Neural cell (in vitro differentiated cells): ENCODE measurements around the gene ZFYVE19. TPM values are rescaled to one million over a fixed set of nuclear protein-coding genes. Genes with fewer than 3 reads are reported as not detected.

ENCODE experiments used
- H2AFZ ChIP-seq: fragments of 200-600, 300-800 bp; sonication (generic), shearing (Covaris generic); 2 replicates; pipeline ENCODE4 v1.6.0; 2014; ENCODE audit warnings: low read depth, mild to moderate bottlenecking, antibody characterized with exemption, low read length, moderate library complexity
- H3F3A ChIP-seq: fragments of 200-600 bp; shearing (Covaris generic); 2 replicates; pipeline ENCODE4 v1.6.1; 2016; ENCODE audit warnings: mild to moderate bottlenecking, moderate library complexity, mixed read lengths, antibody characterized with exemption, low read length; ENCODE audit not compliant: insufficient read depth, poor library complexity, severe bottlenecking
- H3K27ac ChIP-seq: fragments of 200-600, 300-800 bp; sonication (generic), shearing (Covaris generic); 2 replicates; pipeline ENCODE4 v1.5.1; 2014; ENCODE audit warnings: mild to moderate bottlenecking, low read length, moderate library complexity
- H3K27me3 ChIP-seq: fragments of 300-800, 200-600 bp; sonication (generic), shearing (Covaris generic); 2 replicates; pipeline ENCODE4 v1.6.0; 2014; ENCODE audit warnings: mild to moderate bottlenecking, low read depth, low read length, moderate library complexity; ENCODE audit not compliant: insufficient read depth
- H3K36me3 ChIP-seq: fragments of 300-800, 200-600 bp; sonication (generic), shearing (Covaris generic); 2 replicates; pipeline ENCODE4 v1.5.1; 2014; ENCODE audit warnings: mild to moderate bottlenecking, antibody characterized with exemption, low read length, moderate library complexity; ENCODE audit not compliant: insufficient read depth
- H3K4me2 ChIP-seq: fragments of 300-800, 200-600 bp; sonication (generic), shearing (Covaris generic); 2 replicates; pipeline ENCODE4 v1.6.0; 2014; ENCODE audit warnings: mild to moderate bottlenecking, low read length
- H3K4me3 ChIP-seq: fragments of 300-800, 200-600 bp; sonication (generic), shearing (Covaris generic); 2 replicates; pipeline ENCODE4 v1.5.1; 2014; ENCODE audit warnings: mild to moderate bottlenecking, low read length, moderate library complexity
- H3K79me2 ChIP-seq: fragments of 200-600 bp; shearing (Covaris generic); replicated peaks from 2 replicates; pipeline ENCODE4 v1.6.0; 2014; ENCODE audit warnings: mild to moderate bottlenecking, low read length, moderate library complexity; ENCODE audit not compliant: insufficient read depth
- H3K9ac ChIP-seq: fragments of 300-800, 200-600 bp; sonication (generic), shearing (Covaris generic); 2 replicates; pipeline ENCODE4 v1.6.1; 2016; ENCODE audit warnings: mild to moderate bottlenecking, low read length, mixed read lengths
- H3K9me2 ChIP-seq: fragments of 200-600 bp; shearing (Covaris generic); 2 replicates; pipeline ENCODE4 v1.6.1; 2016; ENCODE audit warnings: mild to moderate bottlenecking, low read length, mixed read lengths; ENCODE audit not compliant: insufficient read depth
- H3K9me3 ChIP-seq: fragments of 200-600, 300-800 bp; sonication (generic), shearing (Covaris generic); 2 replicates; pipeline ENCODE4 v1.6.1; 2016; ENCODE audit warnings: mild to moderate bottlenecking, mixed run types, low read length, moderate library complexity, mixed read lengths
- H4K20me1 ChIP-seq: fragments of 200-600 bp; shearing (Covaris generic); 2 replicates; pipeline ENCODE4 v1.6.1; 2016; ENCODE audit warnings: mild to moderate bottlenecking, mixed run types; ENCODE audit not compliant: insufficient read depth
- CTCF ChIP-seq: fragments of 450-650 bp; IDR thresholded peaks from 2 replicates; pipeline ENCODE4 v1.5.1; 2014; ENCODE audit warnings: antibody characterized with exemption, mild to moderate bottlenecking, moderate library complexity; ENCODE audit not compliant: poor library complexity, severe bottlenecking
- EP300 ChIP-seq: fragments of 450-650 bp; conservative IDR thresholded peaks from 2 replicates; pipeline ENCODE4 v1.6.1; 2014; ENCODE audit warnings: antibody characterized with exemption, mild to moderate bottlenecking, moderate library complexity; ENCODE audit not compliant: poor library complexity, severe bottlenecking
- EZH2 ChIP-seq: fragments of 200-600, 300-800 bp; shearing (Covaris generic), sonication (generic); IDR thresholded peaks from 2 replicates; pipeline ENCODE4 v1.6.1; 2014; ENCODE audit warnings: antibody characterized with exemption, low read length, borderline replicate concordance, mild to moderate bottlenecking; ENCODE audit not compliant: insufficient read depth, poor library complexity, severe bottlenecking
- MXI1 ChIP-seq: fragments of 450-650 bp; conservative IDR thresholded peaks from 2 replicates; pipeline ENCODE4 v1.6.1; 2014; ENCODE audit warnings: antibody characterized with exemption, mild to moderate bottlenecking; ENCODE audit not compliant: poor library complexity, severe bottlenecking
- POLR2AphosphoS5 ChIP-seq: IDR thresholded peaks from 2 replicates; pipeline ENCODE4 v1.6.1; 2012
- RAD21 ChIP-seq: fragments of 450-650 bp; conservative IDR thresholded peaks from 2 replicates; pipeline ENCODE4 v1.6.1; 2014; ENCODE audit warnings: antibody characterized with exemption, mild to moderate bottlenecking, moderate library complexity
- REST ChIP-seq: IDR thresholded peaks from 2 replicates; pipeline ENCODE4 v1.6.1; 2012; ENCODE audit warnings: borderline replicate concordance
- SMC3 ChIP-seq: fragments of 450-650 bp; conservative IDR thresholded peaks from 2 replicates; pipeline ENCODE4 v1.6.1; 2014; ENCODE audit warnings: antibody characterized with exemption, mild to moderate bottlenecking, moderate library complexity; ENCODE audit not compliant: poor library complexity
- TAF1 ChIP-seq: IDR thresholded peaks from 2 replicates; pipeline ENCODE4 v1.6.1; 2012; ENCODE audit warnings: low read depth
- polyA plus RNA-seq: library from polyadenylated mRNA; depleted of rRNA; stranded (reverse); fragments of >200 nt; gene quantifications from 2 replicates; pipeline ENCODE4 v1.2.3, GENCODE V29; 2014

ZFYVE19 gene
- polyA plus RNA-seq, 1 donor from 2014 or later: 48.2 TPM

- no peak overlapping the region for H2AFZ ChIP-seq
- H3K9me2 ChIP-seq: no peaks in the 10 kb centered on the region
- no peak overlapping the region for H3K27ac ChIP-seq
- no peak overlapping the region for H3K9ac ChIP-seq
- no peaks in the 10 kb centered on the region for H3K36me3 ChIP-seq
- no peak overlapping the region for H3K4me3 ChIP-seq
- H4K20me1 ChIP-seq: no peaks in the 10 kb centered on the region
- no peak overlapping the region for H3K4me2 ChIP-seq
- no peaks in the 10 kb centered on the region for H3K79me2 ChIP-seq
- no peaks in the 10 kb centered on the region for H3K9me3 ChIP-seq
- no peaks in the 10 kb centered on the region for H3K27me3 ChIP-seq
- TF ChIP-seq RAD21: no peak
- H3F3A ChIP-seq: no peaks in the 10 kb centered on the region
These were observed 21.1 kb upstream of the ZFYVE19 start for GRCh38 chr15:40785814-40786213.

- H3K9ac ChIP-seq: no peak overlapping the region
- H3K79me2 ChIP-seq: no peaks in the 10 kb centered on the region
- H3K36me3 ChIP-seq: no peaks in the 10 kb centered on the region
- H2AFZ ChIP-seq: no peak overlapping the region
- no peaks in the 10 kb centered on the region for H3K27me3 ChIP-seq
- H3K27ac ChIP-seq: no peak overlapping the region
- H3F3A ChIP-seq: no peaks in the 10 kb centered on the region
- H3K4me2 ChIP-seq: no peak overlapping the region
- H3K9me2 ChIP-seq: no peaks in the 10 kb centered on the region
- no peaks in the 10 kb centered on the region for H3K9me3 ChIP-seq
- TF ChIP-seq TAF1 (no peak), POLR2AphosphoS5 (no peak), RAD21 (no peak), EZH2 (no peak), REST (no peak), MXI1 (no peak), CTCF (no peak), SMC3 (no peak), EP300 (no peak)
- no peak overlapping the region for H3K4me3 ChIP-seq
- H4K20me1 ChIP-seq: no peaks in the 10 kb centered on the region
These were observed 19.5 kb upstream of the ZFYVE19 start for GRCh38 chr15:40787344-40787841.

- H3K4me2 ChIP-seq: no peak overlapping the region
These were observed 18.9 kb upstream of the ZFYVE19 start for GRCh38 chr15:40787991-40788390.

More at GRCh38 chr15:40787991-40788390, 18.9 kb upstream of the ZFYVE19 start:
- no peaks in the 10 kb centered on the region for H3K27me3 ChIP-seq
- no peak overlapping the region for H3K9ac ChIP-seq
- no peaks in the 10 kb centered on the region for H3K36me3 ChIP-seq
- no peak overlapping the region for H2AFZ ChIP-seq
- H3K27ac ChIP-seq: no peak overlapping the region
- H3K79me2 ChIP-seq: no peaks in the 10 kb centered on the region
- TF ChIP-seq EP300: no peak
- no peak for TF ChIP-seq SMC3
- TF ChIP-seq TAF1: no peak
- TF ChIP-seq CTCF: no peak
- TF ChIP-seq REST: no peak
- TF ChIP-seq POLR2AphosphoS5: no peak
- TF ChIP-seq MXI1: no peak
- no peak for TF ChIP-seq RAD21
- TF ChIP-seq EZH2: no peak
- H4K20me1 ChIP-seq: no peaks in the 10 kb centered on the region
- no peaks in the 10 kb centered on the region for H3K9me3 ChIP-seq
- H3F3A ChIP-seq: no peaks in the 10 kb centered on the region
- no peaks in the 10 kb centered on the region for H3K9me2 ChIP-seq
- no peak overlapping the region for H3K4me3 ChIP-seq
